ENCODE measurements around the gene FAT2. TPM values are rescaled to one million over a fixed set of nuclear protein-coding genes. Genes with fewer than 3 reads are reported as not detected.

FAT2 gene
- total RNA-seq, 4 donors from 2014 or later, result 82.9 to 123 (median 106) TPM

- DNase-seq (ENCODE audit: low spot score in 2 of 2), result no peak
- intact Hi-C loops (cut with DNase I; ENCODE audit: low total_unique reads), result no loop called here
- 78% methylated on average over 2 of the region's 2 CpGs for WGBS, 2 donors
- TF ChIP-seq POLR2A (IDR thresholded peaks at IDR 0.05), result no peak
- no peak for TF ChIP-seq CTCF (IDR thresholded peaks at IDR 0.05)
- no peak overlapping the region for H3K4me3 ChIP-seq (ENCODE audit: low read depth, poor library complexity, severe bottlenecking)
These were observed 49.6 kb downstream of the FAT2 start for GRCh38 chr5:151541571-151541970.

Other genes starting within 250 kb of the FAT2 start
- gene SLC36A2, start 243.8 kb downstream of the FAT2 start, total RNA-seq, result 1 to 10 TPM in 1 of 4 donors, not detected in 3; 1.5 TPM
- 1 to 10 TPM; 4.8 to 7.0 (median 6.5) TPM for gene SLC36A1, start 143.7 kb downstream of the FAT2 start, total RNA-seq
- 100 to 1,000 TPM; 133 to 494 (median 213) TPM for gene SPARC, start 95.6 kb upstream of the FAT2 start, total RNA-seq
- 100 to 1,000 TPM in 2 of 4 donors, 10 to 100 TPM in 2; 65.5 to 137 (median 92.8) TPM for gene ATOX1, start 167.3 kb upstream of the FAT2 start, total RNA-seq
- gene G3BP1, start 180.6 kb upstream of the FAT2 start, total RNA-seq, result 100 to 1,000 TPM in 2 of 4 donors, 10 to 100 TPM in 2; 85.9 to 192 (median 102) TPM